HEK293T (cell line): ENCODE data around the gene SERPINB6.

Experiments used
- FOXA1 ChIP-seq: fragments of 450-650 bp; IDR thresholded peaks from 2 replicates; pipeline ENCODE4 v1.6.1; 2016; ENCODE audit warnings: mild to moderate bottlenecking
- FOXM1 ChIP-seq: fragments of 450-650 bp; IDR thresholded peaks from 2 replicates; pipeline ENCODE4 v1.6.1; 2017; ENCODE audit warnings: mild to moderate bottlenecking, borderline replicate concordance
- HDGF ChIP-seq: fragments of 450-650 bp; IDR thresholded peaks from 2 replicates; pipeline ENCODE4 v1.6.1; 2017; ENCODE audit warnings: antibody characterized with exemption, borderline replicate concordance
- NFRKB ChIP-seq: fragments of 450-650 bp; IDR thresholded peaks from 2 replicates; pipeline ENCODE4 v1.6.1; 2016; ENCODE audit warnings: mild to moderate bottlenecking, moderate library complexity
- SP1 ChIP-seq: fragments of 450-650 bp; IDR thresholded peaks from 2 replicates; pipeline ENCODE4 v1.6.1; 2017
- TARDBP ChIP-seq: fragments of 450-650 bp; IDR thresholded peaks from 2 replicates; pipeline ENCODE4 v1.6.1; 2016

DNA sequence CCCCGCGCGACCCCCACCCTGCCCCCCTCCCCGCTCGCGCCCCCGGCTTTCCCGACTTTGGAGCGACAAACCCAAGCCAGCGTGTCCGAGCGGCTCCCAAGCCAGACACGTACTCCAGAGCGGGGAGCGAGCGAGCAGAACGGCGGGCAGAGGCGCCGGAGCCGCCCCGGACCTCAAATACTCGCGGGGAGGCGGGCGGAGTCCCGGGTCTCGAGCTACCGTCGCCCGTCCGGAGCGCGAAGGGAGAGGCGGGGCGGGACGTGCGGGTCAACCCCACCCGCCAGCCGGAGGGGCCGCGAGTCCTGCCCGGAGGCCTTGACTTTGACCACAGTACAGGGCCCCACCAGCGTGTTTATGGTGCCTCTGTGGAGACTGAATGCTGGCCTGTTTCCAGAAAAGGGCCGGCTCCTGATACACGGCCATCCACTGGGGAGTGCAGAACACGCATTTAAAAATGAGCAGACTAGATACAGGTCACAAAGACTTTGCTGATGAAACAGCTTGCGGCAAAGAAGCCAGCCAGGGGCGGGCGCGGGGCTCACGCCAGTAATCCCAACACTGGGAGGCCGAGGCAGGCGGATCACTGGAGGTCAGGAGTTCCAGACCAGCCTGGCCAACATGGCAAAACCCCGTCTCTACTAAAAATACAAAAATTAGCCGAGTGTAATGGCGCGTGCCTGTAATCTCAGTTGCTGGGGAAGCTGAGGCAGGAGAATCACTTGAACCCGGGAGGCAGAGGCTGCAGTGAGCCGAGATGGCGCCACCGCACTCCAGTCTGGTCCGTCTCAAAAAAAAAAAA lies at the start of gene SERPINB6:
- TF ChIP-seq HDGF (no peak; the same call in 1 of the 2 replicates), NFRKB (no peak), TARDBP (peak; percentile 66; the same call in 1 of the 2 replicates), SP1 (no peak), FOXM1 (no peak), FOXA1 (no peak)
